Measurements from ENCODE around the gene GSTA1.
"Not testable (repeated sequence)": the region's sequence is repeated elsewhere in the genome, so short reads cannot be mapped to it uniquely, and the experiment has no call there.

The GSTA1 gene

GRCh38 chr6:52808660-52809059 lies 5.0 kb upstream of the GSTA1 start:
- DNase-seq (ENCODE audit: low read depth in 2 of 2) = no peak

- DNase-seq (ENCODE audit: low read depth in 2 of 2) = no peak
Measured at GRCh38 chr6:52802806-52803205, 810 bp downstream of the GSTA1 start.

- DNase-seq (ENCODE audit: low read depth in 2 of 2) = no peak
Measured at GRCh38 chr6:52801188-52801841, 2.3 kb downstream of the GSTA1 start.

GRCh38 chr6:52799272-52799671 lies 4.3 kb downstream of the GSTA1 start:
- not testable (repeated sequence) for DNase-seq (ENCODE audit: low read depth in 2 of 2)

GRCh38 chr6:52794366-52794765 lies 9.2 kb downstream of the GSTA1 start:
- not testable (repeated sequence) for DNase-seq (ENCODE audit: low read depth in 2 of 2)

- DNase-seq (ENCODE audit: low read depth in 2 of 2) = no peak
Measured at GRCh38 chr6:52790861-52791260, 12.8 kb downstream of the GSTA1 start.

GRCh38 chr6:52789658-52790057 lies 14.0 kb downstream of the GSTA1 start:
- not testable (repeated sequence) for DNase-seq (ENCODE audit: low read depth in 2 of 2)

GRCh38 chr6:52788478-52788877 lies 15.1 kb downstream of the GSTA1 start:
- no peak for DNase-seq (ENCODE audit: low read depth in 2 of 2)

- DNase-seq (ENCODE audit: low read depth in 2 of 2) = no peak
Measured at GRCh38 chr6:52787917-52788316, 15.7 kb downstream of the GSTA1 start.

- no peak for DNase-seq (ENCODE audit: low read depth in 2 of 2)
Measured at GRCh38 chr6:52786249-52786956, 17.2 kb downstream of the GSTA1 start.

- DNase-seq (ENCODE audit: low read depth in 2 of 2) = not testable (repeated sequence)
Measured at GRCh38 chr6:52782696-52783274, 20.8 kb downstream of the GSTA1 start.

- not testable (repeated sequence) for DNase-seq (ENCODE audit: low read depth in 2 of 2)
Measured at GRCh38 chr6:52782209-52782608, 21.4 kb downstream of the GSTA1 start.

- no peak for DNase-seq (ENCODE audit: low read depth in 2 of 2)
Measured at GRCh38 chr6:52779237-52779636, 24.4 kb downstream of the GSTA1 start.

- DNase-seq (ENCODE audit: low read depth in 2 of 2) = not testable (repeated sequence)
Measured at GRCh38 chr6:52776711-52777351, 26.8 kb downstream of the GSTA1 start.

- not testable (repeated sequence) for DNase-seq (ENCODE audit: low read depth in 2 of 2)
Measured at GRCh38 chr6:52769399-52769798, 34.2 kb downstream of the GSTA1 start.

- not testable (repeated sequence) for DNase-seq (ENCODE audit: low read depth in 2 of 2)
Measured at GRCh38 chr6:52767658-52768057, 36.0 kb downstream of the GSTA1 start.

GRCh38 chr6:52763322-52763916 lies 40.2 kb downstream of the GSTA1 start, which contains the start of gene GSTA2:
GSTA2 (minus strand) TSS chr6:52763475; CDS start chr6:52757947, 5,528 bp downstream.
- not testable (repeated sequence) for DNase-seq (ENCODE audit: low read depth in 2 of 2)

GRCh38 chr6:52761673-52762491 lies 41.7 kb downstream of the GSTA1 start:
- not testable (repeated sequence) for DNase-seq (ENCODE audit: low read depth in 2 of 2)

- DNase-seq (ENCODE audit: low read depth in 2 of 2) = no peak
Measured at GRCh38 chr6:52760105-52760765, 43.4 kb downstream of the GSTA1 start.

GRCh38 chr6:52759085-52759484 lies 44.5 kb downstream of the GSTA1 start:
- DNase-seq (ENCODE audit: low read depth in 2 of 2) = no peak
